Measurements from ENCODE around the gene PPP1R10. TPM values are rescaled to one million over a fixed set of nuclear protein-coding genes. Genes with fewer than 3 reads are reported as not detected.

PPP1R10 gene
- total RNA-seq, 1 experiment from 2014 or later: 69.5 TPM

DNA sequence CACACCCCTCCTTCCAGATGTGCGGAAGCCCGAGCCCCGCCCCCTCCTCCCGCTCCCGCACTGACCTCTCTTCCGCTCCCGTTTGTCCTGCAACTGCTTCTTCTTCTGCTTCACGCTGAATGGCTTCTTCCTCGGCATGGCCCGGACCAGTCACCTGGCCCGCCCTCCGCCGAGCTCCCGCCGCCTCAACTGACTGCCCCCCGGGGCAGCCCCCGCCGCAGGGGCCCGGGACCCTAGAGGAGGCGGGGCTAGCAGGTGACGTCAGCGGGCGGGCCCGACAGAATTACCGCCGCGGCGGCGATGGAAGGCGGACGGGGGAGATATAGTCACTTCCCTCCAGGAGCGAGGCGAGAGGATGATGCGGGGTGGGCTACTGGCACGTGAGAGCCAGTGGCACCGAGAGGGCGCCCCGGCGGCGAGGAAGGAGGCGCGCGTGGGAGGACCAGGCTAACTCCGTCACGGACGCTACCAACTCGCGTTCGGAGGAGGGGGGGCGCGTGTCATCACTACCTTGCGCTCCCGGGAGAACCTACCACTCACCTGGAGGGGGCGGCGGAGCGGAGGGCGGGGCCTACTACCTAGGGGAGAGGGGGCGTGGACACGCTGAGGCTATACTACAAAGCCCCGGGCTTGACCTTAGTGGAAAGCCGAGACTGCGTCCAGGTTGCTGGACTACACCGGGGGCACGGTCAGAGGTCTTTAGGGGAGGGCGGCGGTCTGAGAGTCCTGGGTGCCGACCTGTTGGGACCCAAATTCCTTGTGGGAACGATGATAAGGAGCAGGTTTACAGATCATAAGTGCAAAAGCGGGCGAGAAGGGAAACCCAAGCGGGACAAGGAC lies 60.8 kb downstream of the PPP1R10 start, which contains the start of gene GNL1:
TSS of gene GNL1 (minus strand) at position 424 of the 840 bp plus-strand sequence. CDS start at position 138, 286 bp downstream.
- BruUV-seq (replicated peaks): no TSS peak
- no peaks in the 10 kb centered on the region; the same call in 1 of the 2 replicates for H3K9me2 ChIP-seq (ENCODE audit: insufficient read depth)
- H3F3A ChIP-seq (ENCODE audit: insufficient read depth, low read depth): peaks cover 29% of the 10 kb centered on the region; the same call in 1 of the 2 replicates
- peaks cover 17% of the 10 kb centered on the region for H4K20me1 ChIP-seq (ENCODE audit: insufficient read depth)
- H3K79me2 ChIP-seq (ENCODE audit: low read depth): peaks cover 41% of the 10 kb centered on the region
- H3K9me3 ChIP-seq (ENCODE audit: insufficient read depth, low read depth): no peaks in the 10 kb centered on the region
- H2AFZ ChIP-seq: peak within 1 kb of the TSS; percentile 94
- peak within 1 kb of the TSS; percentile 94 for H3K4me2 ChIP-seq
- peak within 1 kb of the TSS; percentile 99 for H3K4me3 ChIP-seq
- CTCF ChIA-PET: interaction anchor here (0.5 kb wide), 1 partner anchor 45 kb away, joined by 3 read pairs; no protein-coding TSS in a partner anchor
- POLR2A ChIA-PET (ENCODE audit: unreplicated experiment): interaction anchor here (0.6 to 1.6 kb wide), 4 partner anchors 15 to 90 kb away, joined by 4 to 11 read pairs (median 4); partner anchors contain the start of genes ABCF1 and C6orf136
- intact Hi-C loops (cut with micrococcal nuclease; ENCODE audit: unreplicated experiment): loop anchor here (1.0 kb wide), 4 partner anchors 15 to 164 kb away; partner anchors contain the start of genes ABCF1, MRPS18B, PPP1R10 and TUBB
- H3K36me3 ChIP-seq (ENCODE audit: low read depth): peaks cover 34% of the 10 kb centered on the region
- peaks cover 17% of the 10 kb centered on the region for H3K4me1 ChIP-seq (replicated peaks; ENCODE audit: insufficient read depth)
- DNase-seq: peak; percentile 89 to 99
- TF ChIP-seq, protein P1, sequence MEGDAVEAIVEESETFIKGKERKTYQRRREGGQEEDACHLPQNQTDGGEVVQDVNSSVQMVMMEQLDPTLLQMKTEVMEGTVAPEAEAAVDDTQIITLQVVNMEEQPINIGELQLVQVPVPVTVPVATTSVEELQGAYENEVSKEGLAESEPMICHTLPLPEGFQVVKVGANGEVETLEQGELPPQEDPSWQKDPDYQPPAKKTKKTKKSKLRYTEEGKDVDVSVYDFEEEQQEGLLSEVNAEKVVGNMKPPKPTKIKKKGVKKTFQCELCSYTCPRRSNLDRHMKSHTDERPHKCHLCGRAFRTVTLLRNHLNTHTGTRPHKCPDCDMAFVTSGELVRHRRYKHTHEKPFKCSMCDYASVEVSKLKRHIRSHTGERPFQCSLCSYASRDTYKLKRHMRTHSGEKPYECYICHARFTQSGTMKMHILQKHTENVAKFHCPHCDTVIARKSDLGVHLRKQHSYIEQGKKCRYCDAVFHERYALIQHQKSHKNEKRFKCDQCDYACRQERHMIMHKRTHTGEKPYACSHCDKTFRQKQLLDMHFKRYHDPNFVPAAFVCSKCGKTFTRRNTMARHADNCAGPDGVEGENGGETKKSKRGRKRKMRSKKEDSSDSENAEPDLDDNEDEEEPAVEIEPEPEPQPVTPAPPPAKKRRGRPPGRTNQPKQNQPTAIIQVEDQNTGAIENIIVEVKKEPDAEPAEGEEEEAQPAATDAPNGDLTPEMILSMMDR (conservative IDR thresholded peaks at IDR 0.05): no peak
- TF ChIP-seq EZH2 (IDR thresholded peaks at IDR 0.05; ENCODE audit: low read depth): no peak
- no peaks in the 10 kb centered on the region for H3K27me3 ChIP-seq (ENCODE audit: insufficient read depth, low read depth)
- peak within 1 kb of the TSS; percentile 79 for H3K27ac ChIP-seq

DNA sequence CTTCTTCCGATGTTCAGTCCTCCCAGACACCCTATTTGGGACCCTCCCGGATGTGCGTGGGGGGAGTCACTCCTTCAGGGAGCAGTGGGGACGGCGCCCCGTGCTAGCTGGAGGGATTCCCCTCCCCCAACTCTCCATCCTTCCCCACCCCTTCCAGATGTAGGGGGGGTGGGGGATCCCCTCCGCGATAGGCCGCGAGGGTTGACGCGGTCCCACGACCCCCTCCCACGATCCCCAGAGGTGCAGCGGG lies 61.3 kb downstream of the PPP1R10 start:
- no peak for DNase-seq
- BruUV-seq (replicated peaks): no TSS peak
- POLR2A ChIA-PET (ENCODE audit: unreplicated experiment): interaction anchor here (1.0 kb wide), 1 partner anchor 35 kb away, joined by 6 read pairs; no protein-coding TSS in a partner anchor
- Histone ChIP-seq H3F3A (ENCODE audit: insufficient read depth, low read depth) (peaks cover 29% of the 10 kb centered on the region; the same call in 1 of the 2 replicates), H2AFZ (peak overlapping the region; percentile 94), H3K27ac (no peak overlapping the region), H3K36me3 (ENCODE audit: low read depth) (peaks cover 32% of the 10 kb centered on the region), H3K4me1 (replicated peaks; ENCODE audit: insufficient read depth) (peaks cover 17% of the 10 kb centered on the region), H3K9me3 (ENCODE audit: insufficient read depth, low read depth) (no peaks in the 10 kb centered on the region), H4K20me1 (ENCODE audit: insufficient read depth) (peaks cover 16% of the 10 kb centered on the region), H3K9me2 (ENCODE audit: insufficient read depth) (no peaks in the 10 kb centered on the region), H3K27me3 (ENCODE audit: insufficient read depth, low read depth) (no peaks in the 10 kb centered on the region), H3K4me3 (peak overlapping the region; percentile 99), H3K4me2 (peak overlapping the region; percentile 94), H3K79me2 (ENCODE audit: low read depth) (peaks cover 41% of the 10 kb centered on the region)
- TF ChIP-seq, protein P1 (conservative IDR thresholded peaks at IDR 0.05): no peak
- no peak for TF ChIP-seq EZH2 (IDR thresholded peaks at IDR 0.05; ENCODE audit: low read depth)
- intact Hi-C loops (cut with micrococcal nuclease; ENCODE audit: unreplicated experiment): loop anchor here (1.0 kb wide), 4 partner anchors 16 to 165 kb away; partner anchors contain the start of genes ABCF1, MRPS18B, PPP1R10 and TUBB
- CTCF ChIA-PET: interaction anchor here (0.5 kb wide), 1 partner anchor 44 kb away, joined by 3 read pairs; no protein-coding TSS in a partner anchor

DNA sequence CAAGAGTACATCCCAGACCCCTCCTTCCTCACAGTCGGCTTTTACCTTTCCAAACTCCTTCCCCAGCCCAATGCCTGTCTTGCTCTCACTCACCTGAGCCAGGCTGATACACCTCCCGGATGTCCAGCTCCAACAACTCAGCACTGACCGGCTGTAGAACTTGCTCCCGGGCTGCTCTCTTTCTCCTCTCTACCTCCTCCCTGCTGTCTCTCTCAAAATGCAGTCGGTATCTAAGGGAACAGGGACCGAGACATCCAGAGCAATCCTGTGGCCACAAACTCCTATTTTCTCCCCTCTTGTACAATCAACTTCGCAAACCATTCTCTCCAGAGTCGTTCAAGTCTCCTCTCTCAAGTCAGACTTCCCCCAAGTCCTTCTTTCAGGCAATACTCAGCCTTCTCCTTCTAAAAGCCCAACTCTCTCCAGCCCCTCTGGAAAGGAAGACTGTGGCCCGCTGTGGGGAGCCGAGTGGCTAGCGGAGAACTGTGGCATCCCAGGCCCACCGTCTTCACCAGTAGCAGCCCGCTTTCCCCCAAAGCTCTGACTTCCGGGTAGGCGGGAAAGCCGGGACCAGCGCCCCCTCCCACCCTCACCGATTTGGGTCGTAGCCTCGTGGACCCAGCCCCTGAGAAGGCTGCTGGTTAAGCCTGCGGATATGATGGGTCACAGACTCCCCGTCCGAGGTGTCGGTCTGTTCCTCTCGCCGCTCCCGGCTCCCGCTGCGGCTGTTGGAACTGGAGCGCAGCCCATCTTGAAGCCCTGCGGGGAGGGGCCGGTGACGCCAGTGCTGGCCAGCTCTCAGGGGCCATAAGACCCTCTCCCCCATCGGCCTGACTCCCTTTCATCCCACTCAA lies 61.9 kb downstream of the PPP1R10 start:
- Histone ChIP-seq H3K9me2 (ENCODE audit: insufficient read depth) (no peaks in the 10 kb centered on the region), H3K4me3 (peak overlapping the region; percentile 99), H3K9me3 (ENCODE audit: insufficient read depth, low read depth) (no peaks in the 10 kb centered on the region), H3K4me2 (peak overlapping the region; percentile 94), H4K20me1 (ENCODE audit: insufficient read depth) (peaks cover 13% of the 10 kb centered on the region), H3K36me3 (ENCODE audit: low read depth) (peaks cover 31% of the 10 kb centered on the region), H3F3A (ENCODE audit: insufficient read depth, low read depth) (peaks cover 24% of the 10 kb centered on the region; the same call in 1 of the 2 replicates), H3K79me2 (ENCODE audit: low read depth) (peaks cover 41% of the 10 kb centered on the region), H3K4me1 (replicated peaks; ENCODE audit: insufficient read depth) (peaks cover 17% of the 10 kb centered on the region), H2AFZ (peak overlapping the region; percentile 94), H3K27me3 (ENCODE audit: insufficient read depth, low read depth) (no peaks in the 10 kb centered on the region), H3K27ac (no peak overlapping the region)
- ChIA-PET CTCF (interaction anchor here (1.2 kb wide), 1 partner anchor 22 kb away, joined by 5 read pairs; no protein-coding TSS in a partner anchor), POLR2A (ENCODE audit: unreplicated experiment) (interaction anchor here (0.6 to 1.0 kb wide), 3 partner anchors 26 to 111 kb away, joined by 4 to 21 read pairs (median 6); no protein-coding TSS in a partner anchor)
- TF ChIP-seq, protein P1 (conservative IDR thresholded peaks at IDR 0.05): no peak
- no peak for TF ChIP-seq EZH2 (IDR thresholded peaks at IDR 0.05; ENCODE audit: low read depth)
- no TSS peak for BruUV-seq (replicated peaks)
- peak in 1 of 2 experiments; percentile 46 for DNase-seq
- intact Hi-C loops (cut with micrococcal nuclease; ENCODE audit: unreplicated experiment): no loop called here

Measured in PC-9 (cell line).